ENCODE measurements around the gene MYL11.

The MYL11 gene

DNA sequence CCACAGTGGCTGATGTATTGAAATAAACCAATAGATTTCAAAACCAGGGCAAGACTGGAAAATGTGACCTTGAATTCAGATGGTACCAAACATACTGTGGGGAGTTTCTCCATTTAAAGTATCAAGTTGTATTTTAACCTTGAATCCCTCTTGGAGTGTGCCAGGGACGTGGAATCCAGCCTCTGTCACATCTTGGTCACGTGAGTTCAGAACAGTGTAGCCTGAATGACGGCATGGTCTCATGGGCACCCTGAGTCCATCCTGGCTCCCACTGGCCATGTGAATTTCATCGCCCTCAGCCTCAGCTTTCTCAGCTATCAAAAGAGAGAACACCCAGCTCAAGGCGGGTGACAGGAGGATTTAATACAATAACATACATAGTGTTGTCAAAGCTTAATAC is 39.6 kb downstream of the MYL11 start:
- TF ChIP-seq, protein P1, sequence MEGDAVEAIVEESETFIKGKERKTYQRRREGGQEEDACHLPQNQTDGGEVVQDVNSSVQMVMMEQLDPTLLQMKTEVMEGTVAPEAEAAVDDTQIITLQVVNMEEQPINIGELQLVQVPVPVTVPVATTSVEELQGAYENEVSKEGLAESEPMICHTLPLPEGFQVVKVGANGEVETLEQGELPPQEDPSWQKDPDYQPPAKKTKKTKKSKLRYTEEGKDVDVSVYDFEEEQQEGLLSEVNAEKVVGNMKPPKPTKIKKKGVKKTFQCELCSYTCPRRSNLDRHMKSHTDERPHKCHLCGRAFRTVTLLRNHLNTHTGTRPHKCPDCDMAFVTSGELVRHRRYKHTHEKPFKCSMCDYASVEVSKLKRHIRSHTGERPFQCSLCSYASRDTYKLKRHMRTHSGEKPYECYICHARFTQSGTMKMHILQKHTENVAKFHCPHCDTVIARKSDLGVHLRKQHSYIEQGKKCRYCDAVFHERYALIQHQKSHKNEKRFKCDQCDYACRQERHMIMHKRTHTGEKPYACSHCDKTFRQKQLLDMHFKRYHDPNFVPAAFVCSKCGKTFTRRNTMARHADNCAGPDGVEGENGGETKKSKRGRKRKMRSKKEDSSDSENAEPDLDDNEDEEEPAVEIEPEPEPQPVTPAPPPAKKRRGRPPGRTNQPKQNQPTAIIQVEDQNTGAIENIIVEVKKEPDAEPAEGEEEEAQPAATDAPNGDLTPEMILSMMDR (IDR thresholded peaks at IDR 0.05), result no peak
- no peak overlapping the region for H3K27ac ChIP-seq
- no peaks in the 10 kb centered on the region for H3K27me3 ChIP-seq (ENCODE audit: control insufficient read depth, insufficient read depth, low read length)
- H3K9ac ChIP-seq, result no peak overlapping the region
- no peak overlapping the region for H2AFZ ChIP-seq
- H3K4me2 ChIP-seq (ENCODE audit: low read length), result no peak overlapping the region
- no peak overlapping the region for H3K4me3 ChIP-seq (ENCODE audit: low read depth, low read length)
- peaks cover 17% of the 10 kb centered on the region for H3K4me1 ChIP-seq
- H3K79me2 ChIP-seq, result peaks cover 9% of the 10 kb centered on the region
- no peaks in the 10 kb centered on the region for H3K36me3 ChIP-seq (ENCODE audit: control insufficient read depth, insufficient read depth, low read length)
- H3K9me3 ChIP-seq (ENCODE audit: control insufficient read depth, low read length), result no peaks in the 10 kb centered on the region

GRCh38 chr16:30416047-30416603 is 41.5 kb downstream of the MYL11 start:
- Histone ChIP-seq H3K27me3 (ENCODE audit: control insufficient read depth, insufficient read depth, low read length) (no peaks in the 10 kb centered on the region), H3K9ac (no peak overlapping the region), H3K4me2 (ENCODE audit: low read length) (peak overlapping the region; percentile 13), H3K4me1 (peaks cover 11% of the 10 kb centered on the region), H3K9me3 (ENCODE audit: control insufficient read depth, low read length) (no peaks in the 10 kb centered on the region), H3K4me3 (ENCODE audit: low read depth, low read length) (no peak overlapping the region), H2AFZ (no peak overlapping the region), H3K27ac (peak overlapping the region; percentile 48), H3K79me2 (no peaks in the 10 kb centered on the region), H3K36me3 (ENCODE audit: control insufficient read depth, insufficient read depth, low read length) (no peaks in the 10 kb centered on the region)
- TF ChIP-seq, protein P1 (IDR thresholded peaks at IDR 0.05), result no peak

- H3K9me3 ChIP-seq (ENCODE audit: control insufficient read depth, low read length), result no peaks in the 10 kb centered on the region
Measured at GRCh38 chr16:30416624-30417528, 42.3 kb downstream of the MYL11 start.

DNA sequence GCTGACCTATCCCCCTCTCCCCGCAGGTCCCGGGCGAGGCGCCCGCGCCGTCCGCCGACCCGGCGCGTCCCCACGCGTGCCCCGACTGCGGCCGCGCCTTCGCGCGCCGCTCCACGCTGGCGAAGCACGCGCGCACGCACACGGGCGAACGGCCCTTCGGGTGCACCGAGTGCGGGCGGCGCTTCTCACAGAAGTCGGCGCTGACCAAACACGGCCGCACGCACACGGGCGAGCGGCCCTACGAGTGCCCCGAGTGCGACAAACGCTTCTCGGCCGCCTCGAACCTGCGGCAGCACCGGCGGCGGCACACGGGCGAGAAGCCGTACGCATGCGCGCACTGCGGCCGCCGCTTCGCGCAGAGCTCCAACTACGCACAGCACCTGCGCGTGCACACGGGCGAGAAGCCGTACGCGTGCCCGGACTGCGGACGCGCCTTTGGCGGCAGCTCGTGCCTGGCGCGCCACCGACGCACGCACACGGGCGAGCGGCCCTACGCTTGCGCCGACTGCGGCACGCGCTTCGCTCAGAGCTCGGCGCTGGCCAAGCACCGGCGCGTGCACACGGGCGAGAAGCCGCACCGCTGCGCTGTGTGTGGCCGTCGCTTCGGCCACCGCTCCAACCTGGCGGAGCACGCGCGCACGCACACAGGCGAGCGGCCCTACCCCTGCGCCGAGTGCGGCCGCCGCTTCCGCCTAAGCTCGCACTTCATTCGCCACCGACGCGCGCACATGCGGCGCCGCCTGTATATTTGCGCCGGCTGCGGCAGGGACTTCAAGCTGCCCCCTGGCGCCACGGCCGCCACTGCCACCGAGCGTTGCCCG is 43.1 kb downstream of the MYL11 start:
- peak overlapping the region; percentile 64 for H3K4me2 ChIP-seq (ENCODE audit: low read length)
- H3K79me2 ChIP-seq, result no peaks in the 10 kb centered on the region
- no peaks in the 10 kb centered on the region for H3K9me3 ChIP-seq (ENCODE audit: control insufficient read depth, low read length)
- H3K4me1 ChIP-seq, result peaks cover 11% of the 10 kb centered on the region
- H3K27me3 ChIP-seq (ENCODE audit: control insufficient read depth, insufficient read depth, low read length), result no peaks in the 10 kb centered on the region
- peak overlapping the region; percentile 53 for H3K4me3 ChIP-seq (ENCODE audit: low read depth, low read length)
- no peak overlapping the region for H3K9ac ChIP-seq
- peak overlapping the region; percentile 37 for H3K27ac ChIP-seq
- TF ChIP-seq, protein P1 (IDR thresholded peaks at IDR 0.05), result no peak
- H3K36me3 ChIP-seq (ENCODE audit: control insufficient read depth, insufficient read depth, low read length), result no peaks in the 10 kb centered on the region
- H2AFZ ChIP-seq, result peak overlapping the region; percentile 85

More at GRCh38 chr16:30416624-30417528, 42.3 kb downstream of the MYL11 start:
- H3K36me3 ChIP-seq (ENCODE audit: control insufficient read depth, insufficient read depth, low read length), result no peaks in the 10 kb centered on the region
- H3K4me1 ChIP-seq, result peaks cover 11% of the 10 kb centered on the region
- H3K9ac ChIP-seq, result no peak overlapping the region
- peak overlapping the region; percentile 48 for H3K27ac ChIP-seq
- no peaks in the 10 kb centered on the region for H3K79me2 ChIP-seq
- H2AFZ ChIP-seq, result no peak overlapping the region
- no peaks in the 10 kb centered on the region for H3K27me3 ChIP-seq (ENCODE audit: control insufficient read depth, insufficient read depth, low read length)
- no peak overlapping the region for H3K4me3 ChIP-seq (ENCODE audit: low read depth, low read length)
- H3K4me2 ChIP-seq (ENCODE audit: low read length), result peak overlapping the region; percentile 47
- TF ChIP-seq, protein P1 (IDR thresholded peaks at IDR 0.05), result no peak
